ENCODE results near the gene CCDC85B. TPM values are rescaled to one million over a fixed set of nuclear protein-coding genes. Genes with fewer than 3 reads are reported as not detected.

The CCDC85B gene
- total and polyA plus RNA-seq, 2 of the 8 experiments (the other 6 are each of a cell fraction or from before 2014, with no cell fraction given), result 19.8 to 30.8 TPM

DNA sequence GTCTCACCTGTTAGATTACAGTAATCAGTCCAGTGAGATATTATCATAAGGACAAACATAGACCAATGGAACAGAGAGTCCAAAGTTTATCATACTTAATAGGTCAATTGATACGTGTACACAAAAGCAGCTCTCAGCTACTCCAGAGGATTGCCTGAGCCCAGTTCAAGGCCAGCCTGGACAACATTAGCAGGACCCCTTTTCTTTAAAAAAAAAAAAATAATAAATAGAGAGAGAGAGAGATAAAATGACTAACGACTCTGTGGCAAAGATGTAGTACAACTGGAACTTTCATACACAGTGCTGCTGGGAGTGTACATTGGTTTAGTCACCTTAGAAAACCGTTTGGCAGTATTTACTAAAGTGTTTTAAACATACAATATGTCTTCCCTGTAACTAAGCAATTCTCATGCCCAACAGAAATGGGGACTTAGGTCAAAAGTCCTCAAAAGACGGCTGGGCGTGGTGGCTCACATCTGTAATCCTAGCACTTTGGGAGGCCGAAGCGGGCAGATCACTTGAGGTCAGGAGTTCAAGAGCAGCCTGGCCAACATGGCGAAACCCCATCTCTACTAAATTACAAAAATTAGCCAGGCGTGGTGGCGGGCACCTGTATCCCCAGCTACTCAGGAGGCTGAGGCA lies 46.1 kb upstream of the CCDC85B start:
- no peaks in the 10 kb centered on the region; a peak in 1 of 7 replicates for H3K27me3 ChIP-seq (replicated peaks in 1 of 4; ENCODE audit: control insufficient read depth in 3 of 4, extremely low read depth in 1 of 4, insufficient read depth in 3 of 4, low read length in 3 of 4)
- H3K23ac ChIP-seq (ENCODE audit: insufficient read length), result no peak overlapping the region
- H4K20me1 ChIP-seq (replicated peaks in 1 of 2; ENCODE audit: control insufficient read depth in 1 of 2, insufficient read depth in 2 of 2, low read length in 2 of 2), result no peaks in the 10 kb centered on the region
- H2BK15ac ChIP-seq (ENCODE audit: low read length), result no peak overlapping the region
- H2AFZ ChIP-seq (ENCODE audit: low read length), result no peak overlapping the region
- no peaks in the 10 kb centered on the region for H3K79me1 ChIP-seq (ENCODE audit: low read depth, low read length)
- WGBS, 2 experiments (ENCODE audit: extremely low coverage in 1 of 2, insufficient coverage in 1 of 2, insufficient read length in 1 of 2, insufficient replicate concordance in 2 of 2, low coverage in 1 of 2, low lambda C conversion rate in 2 of 2, missing lambda C conversion rate in 1 of 2), result 81% methylated on average over 10 of the region's 10 CpGs; no CpG with 5 or more reads in 1 of the 2 experiments
- no peak overlapping the region for H2BK20ac ChIP-seq (ENCODE audit: low read length)
- H3K4me1 ChIP-seq (replicated peaks in 1 of 4; ENCODE audit: control insufficient read depth in 3 of 4, insufficient read depth in 4 of 4, low read length in 3 of 4), result no peaks in the 10 kb centered on the region; a peak in 1 of 7 replicates
- H3K36me3 ChIP-seq (ENCODE audit: control insufficient read depth in 2 of 4, insufficient read depth in 4 of 4, low read length in 3 of 4), result no peaks in the 10 kb centered on the region
- no peaks in the 10 kb centered on the region for H3K23me2 ChIP-seq (ENCODE audit: low read depth, low read length)
- H3K18ac ChIP-seq (ENCODE audit: extremely low read depth, low read length), result no peak overlapping the region
- H4K8ac ChIP-seq (ENCODE audit: extremely low read depth, insufficient read depth, low read length), result no peak overlapping the region
- no peaks in the 10 kb centered on the region for H3K79me2 ChIP-seq (ENCODE audit: control insufficient read depth in 1 of 2, insufficient read depth in 2 of 2, low read length in 2 of 2)
- DNase-seq (ENCODE audit: low read depth in 1 of 2, low spot score in 2 of 2), result no peak
- no peak overlapping the region for H3K27ac ChIP-seq (ENCODE audit: low read depth, low read length)
- H3K4me3 ChIP-seq (ENCODE audit: extremely low read depth in 1 of 4, insufficient read depth in 2 of 4, low read depth in 3 of 4, low read length in 4 of 4), result no peak overlapping the region
- no peak overlapping the region for H3K14ac ChIP-seq (ENCODE audit: insufficient read length)
- ChIA-PET POLR2A (ENCODE audit: partially characterized antibody) (interaction anchor here (0.6 to 38.3 kb wide), 4 partner anchors 9 to 474 kb away, joined by 3 to 1071 read pairs (median 4); partner anchors contain the start of genes CCDC85B, CFL1, CTSW and EFEMP2), CTCF (ENCODE audit: partially characterized antibody) (interaction anchor here (0.5 to 15.2 kb wide), 7 partner anchors 8 to 124 kb away, joined by 3 to 283 read pairs (median 6); partner anchors contain the start of genes CCDC85B, CFL1, CTSW and FIBP)
- no peak overlapping the region for H3K9ac ChIP-seq (replicated peaks in 1 of 4; ENCODE audit: extremely low read depth in 1 of 4, low read depth in 3 of 4, low read length in 3 of 4)
- H2BK5ac ChIP-seq (ENCODE audit: low read depth, low read length), result no peak overlapping the region
- no peak overlapping the region for H3K4ac ChIP-seq (replicated peaks; ENCODE audit: insufficient read length, low read depth, low read length)
- H4K5ac ChIP-seq (ENCODE audit: insufficient read length, low read depth, low read length), result no peak overlapping the region
- no peak overlapping the region for H3K4me2 ChIP-seq (ENCODE audit: insufficient read depth in 1 of 2, low read depth in 2 of 2, low read length in 2 of 2)
- H4K91ac ChIP-seq (replicated peaks; ENCODE audit: insufficient read length, low read length), result no peak overlapping the region
- no peak overlapping the region for H2BK120ac ChIP-seq (replicated peaks; ENCODE audit: low read depth, low read length)
- H2AK5ac ChIP-seq (ENCODE audit: low read depth, low read length), result no peak overlapping the region
- H3K56ac ChIP-seq (replicated peaks; ENCODE audit: insufficient read length, low read depth, low read length), result no peak overlapping the region
- no peaks in the 10 kb centered on the region for H3K9me3 ChIP-seq (ENCODE audit: insufficient read depth in 2 of 2, low read depth in 1 of 2, low read length in 1 of 2)
- no peak for FAIRE-seq
- no peak overlapping the region for H2BK12ac ChIP-seq (ENCODE audit: low read depth, low read length)
- TF ChIP-seq EZH2 (IDR thresholded peaks at IDR 0.05; ENCODE audit: low read depth, low read length, severe bottlenecking) (no peak), TAF7 (optimal IDR thresholded peaks at IDR 0.05; ENCODE audit: borderline replicate concordance, low read depth, low read length) (no peak), BCL11A (IDR thresholded peaks at IDR 0.05; ENCODE audit: low read depth in 2 of 2, low read length in 2 of 2) (no peak), TBP (IDR thresholded peaks at IDR 0.05; ENCODE audit: low read depth, low read length) (no peak), MAFK (IDR thresholded peaks at IDR 0.05; ENCODE audit: low read depth, low read length) (no peak), NANOG (IDR thresholded peaks at IDR 0.05; ENCODE audit: insufficient read depth, low read depth, low read length, poor library complexity, severe bottlenecking) (no peak), SIX5 (IDR thresholded peaks at IDR 0.05; ENCODE audit: low read depth, low read length) (no peak), ZNF274 (IDR thresholded peaks at IDR 0.05; ENCODE audit: borderline replicate concordance, extremely low read depth, low read length) (no peak), CBX8 (IDR thresholded peaks at IDR 0.05; ENCODE audit: borderline replicate concordance, low read depth, low read length) (no peak), KDM5A (IDR thresholded peaks at IDR 0.05; ENCODE audit: low read length) (no peak), CHD2 (IDR thresholded peaks at IDR 0.05; ENCODE audit: low read length) (no peak), SRF (IDR thresholded peaks at IDR 0.05; ENCODE audit: low read depth, low read length) (no peak)
- TF ChIP-seq, protein P1, sequence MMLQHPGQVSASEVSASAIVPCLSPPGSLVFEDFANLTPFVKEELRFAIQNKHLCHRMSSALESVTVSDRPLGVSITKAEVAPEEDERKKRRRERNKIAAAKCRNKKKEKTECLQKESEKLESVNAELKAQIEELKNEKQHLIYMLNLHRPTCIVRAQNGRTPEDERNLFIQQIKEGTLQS (IDR thresholded peaks at IDR 0.05; ENCODE audit: insufficient read depth, low read depth, low read length), result no peak

All from H1 (cell line).